GM12865 (cell line): ENCODE measurements around the gene SERINC5.
"Not testable (repeated sequence)": the region's sequence is repeated elsewhere in the genome, so short reads cannot be mapped to it uniquely, and the experiment has no call there.

Source experiments
- DNase-seq: peaks from one replicate; pipeline ENCODE4 v3.0.0; 2010; ENCODE audit warnings: low read depth
- H3K4me3 ChIP-seq: 2 replicates; pipeline ENCODE4 v1.5.1; 2011; ENCODE audit warnings: mild to moderate bottlenecking, low read depth, low read length, control low read depth
- TF ChIP-seq, protein P1 (sequence below): IDR thresholded peaks from 2 replicates; pipeline ENCODE4 v1.5.1; 2011; ENCODE audit warnings: low read length, control low read depth, low read depth, inconsistent platforms; ENCODE audit not compliant: insufficient read depth; ENCODE audit errors: missing control alignments

SERINC5 gene

GRCh38 chr5:80255811-80256712, at the start of gene SERINC5:
SERINC5 (minus strand) TSS chr5:80256048; CDS start chr5:80255922, 126 bp downstream.
- peak within 1 kb of the TSS; percentile 80 for H3K4me3 ChIP-seq
- TF ChIP-seq, protein P1, sequence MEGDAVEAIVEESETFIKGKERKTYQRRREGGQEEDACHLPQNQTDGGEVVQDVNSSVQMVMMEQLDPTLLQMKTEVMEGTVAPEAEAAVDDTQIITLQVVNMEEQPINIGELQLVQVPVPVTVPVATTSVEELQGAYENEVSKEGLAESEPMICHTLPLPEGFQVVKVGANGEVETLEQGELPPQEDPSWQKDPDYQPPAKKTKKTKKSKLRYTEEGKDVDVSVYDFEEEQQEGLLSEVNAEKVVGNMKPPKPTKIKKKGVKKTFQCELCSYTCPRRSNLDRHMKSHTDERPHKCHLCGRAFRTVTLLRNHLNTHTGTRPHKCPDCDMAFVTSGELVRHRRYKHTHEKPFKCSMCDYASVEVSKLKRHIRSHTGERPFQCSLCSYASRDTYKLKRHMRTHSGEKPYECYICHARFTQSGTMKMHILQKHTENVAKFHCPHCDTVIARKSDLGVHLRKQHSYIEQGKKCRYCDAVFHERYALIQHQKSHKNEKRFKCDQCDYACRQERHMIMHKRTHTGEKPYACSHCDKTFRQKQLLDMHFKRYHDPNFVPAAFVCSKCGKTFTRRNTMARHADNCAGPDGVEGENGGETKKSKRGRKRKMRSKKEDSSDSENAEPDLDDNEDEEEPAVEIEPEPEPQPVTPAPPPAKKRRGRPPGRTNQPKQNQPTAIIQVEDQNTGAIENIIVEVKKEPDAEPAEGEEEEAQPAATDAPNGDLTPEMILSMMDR, result no peak
- DNase-seq, result peak; percentile 92

DNA sequence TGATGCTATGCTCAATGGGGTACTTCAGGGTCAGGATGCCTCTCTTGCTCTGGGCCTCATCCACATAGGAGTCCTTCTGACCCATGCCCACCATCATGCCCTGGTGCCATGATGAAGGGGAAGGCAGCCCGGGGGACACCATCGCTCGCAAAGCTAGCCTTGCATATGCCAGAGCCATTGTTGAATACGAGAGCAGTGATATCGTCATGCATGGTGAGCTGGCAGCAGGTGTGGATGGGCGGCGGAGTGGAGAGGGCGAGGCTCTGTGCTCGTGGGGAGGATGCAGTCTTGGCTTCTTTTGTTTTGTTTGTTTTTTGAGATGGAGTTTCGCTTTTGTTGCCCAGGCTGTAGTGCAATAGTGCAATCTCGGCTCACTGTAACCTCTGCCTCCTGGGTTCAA, 46.8 kb upstream of the SERINC5 start:
- H3K4me3 ChIP-seq, result no peak overlapping the region
- TF ChIP-seq, protein P1, result no peak
- DNase-seq, result no peak

DNA sequence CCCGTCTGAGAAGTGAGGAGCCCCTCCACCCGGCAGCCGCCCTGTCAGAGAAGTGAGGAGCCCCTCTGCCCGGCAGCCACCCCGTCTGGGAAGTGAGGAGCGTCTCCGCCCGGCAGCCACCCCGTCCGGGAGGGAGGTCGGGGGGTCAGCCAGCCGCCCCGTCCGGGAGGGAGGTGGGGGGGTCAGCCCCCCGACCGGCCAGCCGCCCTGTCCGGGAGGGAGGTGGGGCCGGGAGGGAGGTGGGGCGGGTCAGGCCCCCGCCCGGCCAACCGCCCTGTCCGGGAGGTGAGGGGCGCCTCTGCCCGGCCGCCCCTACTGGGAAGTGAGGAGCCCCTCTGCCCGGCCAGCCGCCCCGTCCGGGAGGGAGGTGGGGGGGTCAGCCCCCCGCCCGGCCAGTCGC, 45.5 kb upstream of the SERINC5 start:
- DNase-seq, H3K4me3 ChIP-seq: not testable (repeated sequence)

DNA sequence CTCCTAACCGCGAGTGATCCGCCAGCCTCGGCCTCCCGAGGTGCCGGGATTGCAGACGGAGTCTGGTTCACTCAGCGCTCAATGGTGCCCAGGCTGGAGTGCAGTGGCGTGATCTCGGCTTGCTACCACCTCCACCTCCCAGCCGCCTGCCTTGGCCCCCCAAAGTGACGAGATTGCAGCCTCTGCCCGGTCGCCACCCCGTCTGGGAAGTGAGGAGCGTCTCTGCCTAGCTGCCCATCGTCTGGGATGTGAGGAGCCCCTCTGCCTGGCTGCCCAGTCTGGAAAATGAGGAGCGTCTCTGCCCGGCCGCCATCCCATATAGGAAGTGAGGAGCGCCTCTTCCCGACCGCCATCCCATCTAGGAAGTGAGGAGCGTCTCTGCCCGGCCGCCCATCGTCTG, 44.9 kb upstream of the SERINC5 start:
- H3K4me3 ChIP-seq, DNase-seq: not testable (repeated sequence)

DNA sequence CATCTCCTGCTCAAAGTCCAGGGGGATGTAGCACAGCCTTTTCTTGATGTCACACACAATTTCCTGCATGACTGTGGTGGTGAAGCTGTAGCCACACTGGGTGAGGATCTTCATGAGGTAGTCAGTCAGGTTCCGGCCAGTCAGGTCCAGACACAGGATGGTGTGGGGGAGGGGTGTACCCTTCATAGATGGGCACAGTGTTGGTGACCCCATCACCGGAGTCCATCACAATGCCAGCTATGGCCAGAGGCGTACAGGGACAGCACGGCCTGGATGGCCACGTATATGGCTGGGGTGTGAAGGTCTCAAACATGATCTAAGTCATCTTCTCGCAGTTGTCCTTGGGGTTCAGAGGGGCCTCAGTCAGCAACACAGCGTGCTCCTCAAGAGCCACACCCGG, 44.3 kb upstream of the SERINC5 start:
- DNase-seq, result no peak
- TF ChIP-seq, protein P1, result no peak
- no peak overlapping the region for H3K4me3 ChIP-seq

DNA sequence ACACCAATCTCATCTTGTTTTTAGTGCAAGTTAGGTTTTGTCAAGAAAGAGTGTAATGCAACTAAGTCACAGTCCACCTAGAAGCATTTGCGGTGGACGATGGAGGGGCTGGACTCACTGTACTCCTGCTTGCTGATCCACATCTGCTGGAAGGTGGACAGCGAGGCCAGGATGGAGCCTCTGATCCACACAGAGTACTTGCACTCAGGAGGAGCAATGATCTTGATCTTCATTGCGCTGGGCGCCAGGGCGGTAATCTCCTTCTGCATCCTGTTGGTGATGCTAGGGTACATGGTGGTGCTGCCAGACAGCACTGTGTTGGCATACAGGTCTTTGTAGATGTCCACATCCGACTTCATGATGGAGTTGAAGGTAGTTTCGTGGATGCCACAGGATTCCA, 43.8 kb upstream of the SERINC5 start:
- no peak for DNase-seq
- H3K4me3 ChIP-seq, result no peak overlapping the region
- TF ChIP-seq, protein P1, result no peak

DNA sequence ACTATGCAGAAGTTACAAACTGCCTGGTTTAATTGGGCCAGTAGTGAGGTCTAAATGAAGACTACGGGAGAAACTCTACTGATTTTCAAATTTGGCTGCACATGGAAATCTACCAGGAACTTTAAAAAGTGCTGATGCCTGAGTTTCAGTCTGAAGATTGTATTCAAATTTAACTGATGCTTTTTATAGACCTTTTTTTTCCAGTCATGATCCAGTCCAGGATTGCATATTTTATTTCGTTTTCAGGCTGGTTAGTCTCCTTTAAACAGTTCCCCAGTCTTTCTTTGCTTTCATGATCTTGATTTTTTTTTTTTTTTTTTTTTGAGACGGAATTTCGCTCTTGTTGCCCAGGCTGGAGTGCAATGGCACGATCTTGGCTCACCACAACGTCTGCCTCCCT, 40.3 kb upstream of the SERINC5 start:
- DNase-seq, result no peak
- TF ChIP-seq, protein P1, result no peak
- no peak overlapping the region for H3K4me3 ChIP-seq

- no peak for DNase-seq
- TF ChIP-seq, protein P1, result no peak
- no peak overlapping the region for H3K4me3 ChIP-seq
Observed at GRCh38 chr5:80291761-80292160, 35.9 kb upstream of the SERINC5 start.
